NOMO-1 treated with DMSO at 0.1 percent for 48 hours (cell line): Measurements from ENCODE around the gene SLC26A11.

ENCODE experiments used
- DNase-seq: peaks from one replicate; lab custom pipeline; 2025; ENCODE audit not compliant: unreplicated experiment; lab: John Stamatoyannopoulos, UW

The SLC26A11 gene

DNA sequence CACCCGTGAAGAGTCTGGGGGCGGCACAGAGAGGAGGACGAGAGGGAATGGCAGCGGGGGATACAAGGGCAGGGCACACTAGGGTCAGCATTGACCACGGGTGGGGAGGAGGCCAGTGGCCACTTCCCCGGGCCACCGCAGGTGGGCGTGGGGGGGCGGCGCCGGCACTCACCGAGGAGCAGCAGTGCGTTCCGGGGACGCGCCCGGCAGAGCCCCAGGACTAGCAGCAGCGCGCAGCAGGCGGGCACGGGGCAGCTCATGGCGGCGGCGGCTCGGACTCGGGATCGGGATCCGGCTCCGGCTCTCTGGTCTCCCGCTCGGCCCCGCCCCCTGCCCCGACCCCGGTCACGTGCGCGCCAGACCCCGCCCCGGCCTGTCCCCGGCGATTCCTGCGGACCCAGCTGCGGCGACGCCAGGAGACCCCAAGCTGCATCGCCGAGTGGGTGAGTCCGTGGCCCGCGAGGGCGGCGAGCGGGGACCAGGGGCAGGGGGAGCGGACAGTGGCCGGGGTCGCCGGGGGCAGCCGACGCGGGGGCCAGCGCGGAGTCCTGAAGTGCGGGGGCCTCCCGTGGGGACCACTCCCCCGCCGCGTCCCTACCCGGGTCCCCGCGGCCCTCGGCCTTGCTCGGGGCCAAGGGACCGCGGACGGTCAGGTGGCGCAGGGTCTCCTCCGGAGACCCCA, at the start of gene SLC26A11, which contains the start of gene SGSH:
Gene SLC26A11, plus strand, starts transcription at position 374 of the 682 bp plus-strand sequence. CDS start 1,134 bp downstream, outside the sequence.
Gene SGSH, minus strand, starts transcription at position 280 of the 682 bp plus-strand sequence. Its CDS starts 20 bp downstream, at position 260.
- peak; percentile 28 for DNase-seq

GRCh38 chr17:80171681-80172080, 48.5 kb upstream of the SLC26A11 start:
- no peak for DNase-seq

- DNase-seq: no peak
These were observed 47.1 kb upstream of the SLC26A11 start for GRCh38 chr17:80173126-80173525.

DNA sequence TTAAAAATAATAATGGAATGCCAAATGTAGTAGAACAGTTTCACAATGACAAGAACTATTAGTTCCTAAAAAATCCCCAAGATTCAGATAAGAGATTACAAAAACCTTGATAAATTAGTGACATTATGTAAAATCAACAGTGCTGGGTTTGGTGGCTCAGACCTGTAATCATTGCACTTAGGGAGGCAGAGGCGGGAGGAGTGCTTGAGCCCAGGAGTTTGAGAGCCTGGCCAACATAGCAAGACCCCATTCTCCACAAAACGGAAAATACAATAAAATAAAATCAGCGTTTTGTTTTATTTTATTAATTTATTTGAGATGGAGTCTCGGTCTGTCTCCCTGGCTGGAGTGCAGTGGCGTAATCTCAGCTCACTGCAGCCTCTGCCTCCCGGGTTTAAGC, 46.3 kb upstream of the SLC26A11 start:
- DNase-seq: no peak

GRCh38 chr17:80176757-80177156, 43.5 kb upstream of the SLC26A11 start:
- no peak for DNase-seq

GRCh38 chr17:80177986-80178595, 42.1 kb upstream of the SLC26A11 start:
- no peak for DNase-seq

DNA sequence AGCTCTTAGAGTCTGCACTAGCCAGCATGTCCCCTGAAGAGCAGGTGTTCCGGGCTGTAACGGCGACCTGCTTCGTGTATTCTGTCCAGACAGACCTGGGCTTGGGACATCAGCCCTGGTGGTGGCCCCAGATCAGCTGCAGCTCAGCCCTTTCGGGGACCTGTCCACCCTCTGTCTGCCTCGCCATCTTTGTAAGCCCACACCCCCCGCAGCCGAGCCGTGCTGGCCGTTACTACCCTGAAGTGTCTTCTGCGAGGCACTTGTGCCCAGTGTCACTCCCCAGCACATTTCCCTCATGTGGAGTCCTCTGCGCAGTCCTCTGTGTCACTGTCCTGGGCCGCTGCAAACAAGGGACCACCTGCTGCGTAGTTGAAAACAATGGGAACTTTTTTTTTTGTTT, 40.0 kb upstream of the SLC26A11 start:
- no peak for DNase-seq

DNA sequence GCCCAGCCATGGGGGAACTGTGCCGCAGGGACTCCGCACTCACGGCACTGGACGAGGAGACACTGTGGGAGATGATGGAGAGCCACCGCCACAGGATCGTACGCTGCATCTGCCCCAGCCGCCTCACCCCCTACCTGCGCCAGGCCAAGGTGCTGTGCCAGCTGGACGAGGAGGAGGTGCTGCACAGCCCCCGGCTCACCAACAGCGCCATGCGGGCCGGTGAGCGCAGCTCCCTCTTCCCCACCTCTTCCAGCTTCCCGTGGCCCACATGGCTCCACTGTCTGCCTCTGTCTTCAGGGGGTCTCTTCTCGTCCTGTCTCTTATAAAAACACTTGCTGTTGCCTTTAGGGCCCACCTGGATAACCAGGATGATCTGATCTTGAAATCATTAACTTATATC, 38.8 kb upstream of the SLC26A11 start:
- no peak for DNase-seq

DNA sequence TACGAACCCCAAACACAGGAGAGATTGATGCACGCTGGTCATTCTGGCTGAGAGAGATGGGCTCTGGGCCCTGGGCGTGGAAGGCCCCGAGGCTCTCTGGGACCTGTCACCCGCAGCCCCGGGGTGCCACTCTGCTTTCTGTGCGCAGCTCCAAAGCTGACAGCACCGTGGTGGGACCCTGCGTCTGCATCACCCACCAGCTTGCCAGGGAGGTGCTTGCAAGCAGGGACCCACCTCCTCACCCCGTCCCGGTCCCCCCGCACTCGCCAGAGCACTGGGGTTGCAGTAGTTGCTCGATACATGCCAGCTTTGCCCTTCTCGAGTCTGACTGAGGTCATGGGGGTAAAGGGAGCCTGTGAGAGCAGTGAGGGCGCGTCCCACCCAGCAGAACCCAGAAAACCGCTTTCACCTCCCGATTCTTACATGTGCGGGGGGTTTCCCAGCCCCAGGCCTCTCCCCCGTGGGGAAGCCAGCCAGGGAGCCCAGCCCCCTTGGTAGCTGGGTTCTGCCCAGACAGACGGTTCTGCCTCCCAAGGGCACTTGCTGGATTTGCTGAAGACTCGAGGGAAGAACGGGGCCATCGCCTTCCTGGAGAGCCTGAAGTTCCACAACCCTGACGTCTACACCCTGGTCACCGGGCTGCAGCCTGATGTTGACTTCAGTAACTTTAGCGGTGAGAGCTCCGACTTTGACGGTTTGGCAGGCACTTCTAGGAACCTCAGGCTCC, 37.9 kb upstream of the SLC26A11 start:
- no peak for DNase-seq

DNA sequence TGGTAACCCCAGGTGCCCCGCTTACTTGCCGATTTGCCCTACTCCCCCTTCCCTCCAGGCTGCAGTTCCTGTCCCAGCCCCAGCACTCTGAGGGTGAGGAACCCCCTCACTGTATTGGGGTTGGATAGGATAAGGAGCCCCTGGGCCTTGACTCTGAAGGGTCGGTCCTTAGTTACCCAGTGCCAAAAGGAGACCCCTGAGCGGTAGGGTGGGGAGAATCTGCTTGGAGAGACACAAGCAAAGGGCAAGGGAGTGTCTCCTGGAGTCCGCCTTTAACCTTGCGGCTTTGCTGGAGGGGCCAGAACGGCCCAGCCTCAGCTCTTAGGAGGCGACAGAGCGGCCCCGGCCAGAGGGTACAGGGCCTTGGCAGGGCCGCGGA, 37.4 kb upstream of the SLC26A11 start:
- DNase-seq: no peak

GRCh38 chr17:80183581-80184422, 36.4 kb upstream of the SLC26A11 start:
- no peak for DNase-seq

GRCh38 chr17:80184423-80184714, 35.9 kb upstream of the SLC26A11 start:
- DNase-seq: no peak

- DNase-seq: no peak
These were observed 34.3 kb upstream of the SLC26A11 start for GRCh38 chr17:80185968-80186367.

GRCh38 chr17:80187090-80187489, 33.1 kb upstream of the SLC26A11 start:
- DNase-seq: no peak

GRCh38 chr17:80187515-80187941, 32.7 kb upstream of the SLC26A11 start:
- no peak for DNase-seq

- DNase-seq: no peak
These were observed 30.6 kb upstream of the SLC26A11 start for GRCh38 chr17:80189611-80190010.

GRCh38 chr17:80190716-80191115, 29.5 kb upstream of the SLC26A11 start:
- DNase-seq: no peak

DNA sequence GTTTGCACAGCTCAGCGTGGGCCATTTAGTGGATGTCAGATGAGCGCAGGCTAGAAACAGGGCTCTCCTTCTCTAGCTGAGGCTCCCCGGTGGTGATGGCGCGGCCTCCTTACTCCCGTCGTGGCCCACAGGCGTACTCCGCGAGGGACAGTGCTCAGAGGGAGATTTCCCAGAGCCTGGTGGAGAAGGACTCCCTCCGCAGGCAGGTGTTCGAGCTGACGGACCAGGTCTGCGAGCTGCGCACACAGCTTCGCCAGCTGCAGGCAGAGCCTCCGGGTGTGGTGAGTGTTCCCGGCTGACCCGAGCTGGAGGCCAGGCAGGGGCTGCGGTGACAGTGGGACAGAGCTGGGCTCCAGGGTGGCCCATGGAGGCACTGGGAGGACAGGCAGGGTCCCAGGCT, 29.0 kb upstream of the SLC26A11 start:
- no peak for DNase-seq

DNA sequence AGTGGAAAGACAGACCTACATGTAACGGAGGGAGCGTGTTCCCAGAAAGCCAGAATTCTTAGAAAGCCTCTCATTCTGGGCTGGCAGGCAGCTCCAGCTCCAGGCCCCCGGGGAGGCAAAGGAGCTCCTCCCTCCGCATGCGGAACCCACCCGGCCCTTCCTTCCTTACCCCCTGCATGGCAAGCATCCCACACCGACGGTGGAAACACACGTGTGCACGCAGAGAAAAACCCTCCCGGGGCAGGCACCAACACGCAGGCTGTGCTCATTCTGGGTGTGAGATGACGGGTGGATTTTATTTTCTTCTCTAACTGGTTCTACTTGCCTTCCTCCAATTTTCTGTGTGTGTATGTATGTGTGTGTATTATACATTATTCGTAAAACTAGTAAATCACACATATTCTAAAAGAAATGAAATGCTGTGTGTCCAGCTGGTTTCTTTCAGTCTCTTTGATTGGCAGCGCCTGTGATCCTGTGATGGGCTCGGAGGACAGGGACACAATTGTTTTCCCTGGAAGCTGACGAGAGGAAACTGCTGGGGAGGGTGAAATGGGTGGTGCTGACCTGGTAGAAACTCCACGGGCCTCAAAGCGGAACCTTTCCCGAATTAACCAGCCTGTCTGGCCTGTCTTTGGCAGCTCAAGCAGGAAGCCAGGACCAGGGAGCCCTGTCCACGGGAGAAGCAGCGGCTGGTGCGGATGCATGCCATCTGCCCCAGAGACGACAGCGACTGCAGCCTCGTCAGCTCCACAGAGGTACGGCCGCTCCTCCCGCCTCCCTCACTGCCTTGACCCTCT, 28.2 kb upstream of the SLC26A11 start:
- DNase-seq: no peak

DNA sequence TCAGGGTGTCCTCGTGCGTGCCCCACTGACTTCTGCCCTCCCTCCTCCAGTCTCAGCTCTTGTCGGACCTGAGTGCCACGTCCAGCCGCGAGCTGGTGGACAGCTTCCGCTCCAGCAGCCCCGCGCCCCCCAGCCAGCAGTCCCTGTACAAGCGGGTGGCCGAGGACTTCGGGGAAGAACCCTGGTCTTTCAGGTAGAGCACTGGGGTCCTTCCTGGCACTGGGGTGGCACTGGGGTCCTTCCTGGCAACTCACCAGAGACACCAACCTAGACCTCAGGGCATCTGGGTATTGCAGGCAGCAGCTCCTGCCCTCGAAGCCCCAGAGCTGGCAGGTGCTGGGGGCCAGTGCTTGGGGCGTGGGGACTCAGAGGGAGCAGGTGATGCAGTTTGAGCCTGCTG, 25.1 kb upstream of the SLC26A11 start:
- no peak for DNase-seq
